ENCODE measurements around the gene CGNL1.

Gene CGNL1

GRCh38 chr15:57502116-57502515 lies 125.8 kb downstream of the CGNL1 start:
- TF ChIP-seq CTCF (IDR thresholded peaks at IDR 0.05; ENCODE audit: extremely low read depth, missing control alignments) = no peak
- no peak for DNase-seq (ENCODE audit: low spot score)

DNA sequence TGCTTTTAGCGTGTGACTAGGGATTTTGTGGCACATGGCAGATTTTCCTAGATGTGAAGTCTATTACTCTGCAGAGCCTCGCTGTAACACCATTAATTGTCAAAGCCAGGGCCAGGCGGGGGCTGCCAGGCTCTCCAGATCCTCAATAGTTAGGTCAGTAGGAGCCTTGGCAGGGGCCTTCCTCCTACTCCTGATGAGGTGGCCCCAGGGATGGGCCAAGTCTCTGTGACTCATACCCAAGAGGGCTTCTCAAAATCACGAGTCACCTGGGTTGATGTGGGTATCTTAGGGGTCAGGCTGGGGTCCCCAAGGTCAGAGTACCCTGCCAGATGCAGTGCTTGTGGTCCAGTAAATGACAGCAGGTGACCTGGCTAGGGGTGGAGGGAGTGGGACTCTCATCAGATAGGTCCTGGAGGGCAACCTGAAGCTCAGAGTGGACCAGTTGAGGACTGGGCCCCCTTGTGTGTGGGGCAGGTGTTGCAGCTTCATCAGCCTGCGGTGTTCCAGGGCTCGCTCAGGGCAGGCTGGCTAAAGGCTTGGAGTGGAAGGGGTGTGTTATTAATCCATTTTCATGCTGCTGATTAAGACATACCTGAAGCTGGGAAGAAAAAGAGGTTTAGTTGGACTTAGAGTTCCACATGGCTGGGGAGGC lies 126.9 kb downstream of the CGNL1 start:
- no peak for DNase-seq (ENCODE audit: low spot score)
- TF ChIP-seq CTCF (IDR thresholded peaks at IDR 0.05; ENCODE audit: extremely low read depth, missing control alignments) = no peak

- no peak for DNase-seq (ENCODE audit: low spot score)
- no peak for TF ChIP-seq CTCF (IDR thresholded peaks at IDR 0.05; ENCODE audit: extremely low read depth, missing control alignments)
These were observed 127.8 kb downstream of the CGNL1 start for GRCh38 chr15:57503911-57504598.

GRCh38 chr15:57504599-57504940 lies 128.3 kb downstream of the CGNL1 start:
- no peak for TF ChIP-seq CTCF (IDR thresholded peaks at IDR 0.05; ENCODE audit: extremely low read depth, missing control alignments)
- no peak for DNase-seq (ENCODE audit: low spot score)

GRCh38 chr15:57505056-57505715 lies 128.9 kb downstream of the CGNL1 start:
- TF ChIP-seq CTCF (IDR thresholded peaks at IDR 0.05; ENCODE audit: extremely low read depth, missing control alignments) = no peak
- DNase-seq (ENCODE audit: low spot score) = no peak

DNA sequence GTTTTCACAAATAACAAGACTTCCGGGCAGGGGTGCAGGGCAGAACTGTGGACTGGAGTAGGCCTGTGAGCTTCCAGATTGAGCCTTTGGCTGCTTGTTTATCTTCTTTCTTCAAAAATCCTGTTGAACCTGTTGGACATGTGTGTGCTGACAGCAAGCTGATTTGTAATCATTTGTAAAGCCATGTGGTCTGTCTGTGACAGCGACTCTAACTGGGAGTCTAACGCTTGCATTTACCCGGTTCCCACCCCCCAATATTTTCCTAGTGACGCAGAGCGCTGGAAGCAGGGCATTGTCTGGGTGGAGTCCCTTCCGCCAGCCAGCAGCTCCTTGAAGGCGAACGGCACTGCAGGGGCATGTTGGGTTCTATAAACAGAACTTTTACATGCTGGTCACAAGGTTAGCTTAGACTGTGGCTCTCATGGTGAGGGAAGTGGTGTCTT lies 129.7 kb downstream of the CGNL1 start:
- DNase-seq (ENCODE audit: low spot score) = no peak
- TF ChIP-seq CTCF (IDR thresholded peaks at IDR 0.05; ENCODE audit: extremely low read depth, missing control alignments) = no peak

GRCh38 chr15:57506422-57506821 lies 130.1 kb downstream of the CGNL1 start:
- no peak for TF ChIP-seq CTCF (IDR thresholded peaks at IDR 0.05; ENCODE audit: extremely low read depth, missing control alignments)
- DNase-seq (ENCODE audit: low spot score) = no peak
